Panc1 (cell line): Measurements from ENCODE around the gene LCORL. TPM values are rescaled to one million over a fixed set of nuclear protein-coding genes. Genes with fewer than 3 reads are reported as not detected.

Source experiments
- ATAC-seq: fragments of 200-7000 bp; cut with Tn5 transposase; 2 replicates; pipeline ENCODE4 v1.9.1; 2020; ENCODE audit warnings: mild to moderate bottlenecking, moderate library complexity
- BruUV-seq: library from RNA; stranded (reverse); fragments of 400-500 nt; replicated peaks from 2 replicates; lab custom pipeline; 2021; lab: Mats Ljungman, UMichigan
- CTCF ChIA-PET: fragments of 300-600 bp; sonication (Branson Sonifier 250); formaldehyde crosslinking; loops from one replicate; lab custom pipeline; 2022; ENCODE audit warnings: antibody characterized with exemption; lab: Charles Lee
- POLR2A ChIA-PET: fragments of 300-600 bp; sonication (Branson Sonifier 250); formaldehyde crosslinking; loops from one replicate; lab custom pipeline; 2022; ENCODE audit warnings: antibody characterized with exemption; lab: Charles Lee
- DNase-seq: peaks from one replicate; pipeline ENCODE4 v3.0.0-alpha.2; 2010; ENCODE audit warnings: low read depth, low spot score
- H3K27ac ChIP-seq: 2 replicates; pipeline ENCODE4 v1.5.1; 2011; ENCODE audit warnings: mild to moderate bottlenecking, low read length, inconsistent platforms
- H3K27me3 ChIP-seq: fragments of 200-500 bp; sonication (Bioruptor generic); 2 replicates; pipeline ENCODE4 v1.6.0; 2014; ENCODE audit warnings: low read length, inconsistent platforms; ENCODE audit not compliant: control insufficient read depth, insufficient read depth
- H3K36me3 ChIP-seq: fragments of 200-500 bp; sonication (Bioruptor generic); 2 replicates; pipeline ENCODE4 v1.5.1; 2014; ENCODE audit warnings: inconsistent platforms, mild to moderate bottlenecking, low read length, moderate library complexity; ENCODE audit not compliant: control insufficient read depth, insufficient read depth
- H3K4me1 ChIP-seq: 2 replicates; pipeline ENCODE4 v1.5.1; 2011; ENCODE audit warnings: inconsistent platforms, mild to moderate bottlenecking, low read length, moderate library complexity; ENCODE audit not compliant: control insufficient read depth, insufficient read depth
- H3K4me3 ChIP-seq, 2 experiments: 2 replicates each; pipeline ENCODE4 v1.5.1; 2011 to 2012; ENCODE audit warnings: low read depth in 2 of 2, low read length in 2 of 2, mild to moderate bottlenecking in 2 of 2, inconsistent platforms in 1 of 2, moderate library complexity in 1 of 2
- H3K9me3 ChIP-seq: fragments of 200-500 bp; sonication (Bioruptor generic); 2 replicates; pipeline ENCODE4 v1.5.1; 2014; ENCODE audit warnings: low read depth, mild to moderate bottlenecking, inconsistent platforms, low read length, moderate library complexity; ENCODE audit not compliant: control insufficient read depth, insufficient read depth
- CTCF ChIP-seq: fragments of 450-650 bp; IDR thresholded peaks from 2 replicates; pipeline ENCODE4 v1.5.1; 2017; ENCODE audit warnings: mild to moderate bottlenecking
- POLR2AphosphoS5 ChIP-seq: IDR thresholded peaks from 2 replicates; pipeline ENCODE4 v1.6.1; 2012; ENCODE audit warnings: mild to moderate bottlenecking, low read depth, low read length, moderate library complexity
- REST ChIP-seq, 2 experiments: IDR thresholded peaks; 2 replicates each; pipeline ENCODE4 v1.6.1; 2011 to 2012; ENCODE audit warnings: low read depth in 2 of 2, control low read depth in 1 of 2, low read length in 1 of 2, mild to moderate bottlenecking in 1 of 2, moderate library complexity in 1 of 2; ENCODE audit not compliant: insufficient read depth in 1 of 2
- SIN3A ChIP-seq: IDR thresholded peaks from 2 replicates; pipeline ENCODE4 v1.6.1; 2012; ENCODE audit warnings: low read depth, mild to moderate bottlenecking, low read length, moderate library complexity, borderline replicate concordance; ENCODE audit not compliant: insufficient read depth
- TCF7L2 ChIP-seq: IDR thresholded peaks from 2 replicates; pipeline ENCODE4 v1.6.1; 2011; ENCODE audit warnings: mild to moderate bottlenecking, low read depth, low read length, inconsistent platforms
- in situ Hi-C: cut with HindIII; loops from 2 replicates; pipeline ENCODE4 v1.10.0; 2016; ENCODE audit warnings: low sequenced_read_pairs, low pct_unique_long_range_greater_than_20kb
- intact Hi-C: fragments of 100-400 bp; cut with micrococcal nuclease; formaldehyde crosslinking; loops from one replicate; pipeline ENCODE4 v1.10.0; 2022; ENCODE audit not compliant: unreplicated experiment
- total RNA-seq: library from RNA; stranded (reverse); gene quantifications from one replicate; pipeline ENCODE4 v1.2.1, GENCODE V29; 2021; ENCODE audit not compliant: unreplicated experiment

The LCORL gene
- total RNA-seq, 1 experiment from 2014 or later, result 17.5 TPM

- Histone ChIP-seq H3K4me3 (no peak overlapping the region), H3K9me3 (no peaks in the 10 kb centered on the region), H3K4me1 (no peaks in the 10 kb centered on the region), H3K36me3 (no peaks in the 10 kb centered on the region), H3K27me3 (no peaks in the 10 kb centered on the region; the same call in 1 of the 2 replicates), H3K27ac (no peak overlapping the region)
- ChIA-PET POLR2A (no interaction called here), CTCF (no interaction called here)
- DNase-seq (no peak), ATAC-seq (no peak)
- TF ChIP-seq SIN3A, result no peak
- no peak for TF ChIP-seq REST (IDR thresholded peaks at IDR 0.05; ENCODE audit: insufficient read depth in 1 of 2, low read depth in 2 of 2, low read length in 1 of 2)
- TF ChIP-seq POLR2AphosphoS5, result no peak
- TF ChIP-seq CTCF, result no peak
- TF ChIP-seq TCF7L2, result no peak
- intact Hi-C loops, result no loop called here
- in situ Hi-C loops, result no loop called here
- BruUV-seq, result no TSS peak
These were observed 27.9 kb upstream of the LCORL start for GRCh38 chr4:18049446-18049845.

DNA sequence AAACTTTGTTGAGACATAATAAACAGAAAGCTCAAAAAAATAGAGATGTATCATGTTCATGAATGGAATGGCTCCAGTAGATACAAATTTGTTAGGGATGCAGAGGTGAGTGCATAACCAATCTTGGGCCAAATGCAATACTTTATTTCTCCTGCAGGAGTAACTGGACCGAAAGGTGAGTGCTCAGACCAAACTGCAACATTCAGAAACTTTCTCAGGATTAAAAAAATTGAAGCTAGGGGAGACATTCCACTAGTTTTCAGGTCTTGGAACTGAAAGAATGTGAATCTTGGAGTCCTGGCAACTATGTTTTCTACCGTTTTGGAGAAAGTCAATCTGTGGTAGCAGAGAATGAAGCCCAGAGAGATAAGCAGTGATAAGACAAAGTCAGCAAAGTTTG is 21.2 kb upstream of the LCORL start:
- Histone ChIP-seq H3K36me3 (no peaks in the 10 kb centered on the region), H3K27me3 (no peaks in the 10 kb centered on the region), H3K27ac (no peak overlapping the region), H3K4me1 (no peaks in the 10 kb centered on the region), H3K9me3 (no peaks in the 10 kb centered on the region), H3K4me3 (no peak overlapping the region)
- ATAC-seq, result no peak
- CTCF ChIA-PET, result no interaction called here
- no peak for DNase-seq
- no TSS peak for BruUV-seq
- TF ChIP-seq POLR2AphosphoS5 (no peak), REST (IDR thresholded peaks at IDR 0.05; ENCODE audit: insufficient read depth in 1 of 2, low read depth in 2 of 2, low read length in 1 of 2) (no peak), SIN3A (no peak), TCF7L2 (no peak), CTCF (peak; percentile 12; the same call in 1 of the 2 replicates)
- intact Hi-C loops (no loop called here), in situ Hi-C loops (no loop called here)
- POLR2A ChIA-PET, result no interaction called here
